Measurements from ENCODE around the gene CTNNB1.

DNA sequence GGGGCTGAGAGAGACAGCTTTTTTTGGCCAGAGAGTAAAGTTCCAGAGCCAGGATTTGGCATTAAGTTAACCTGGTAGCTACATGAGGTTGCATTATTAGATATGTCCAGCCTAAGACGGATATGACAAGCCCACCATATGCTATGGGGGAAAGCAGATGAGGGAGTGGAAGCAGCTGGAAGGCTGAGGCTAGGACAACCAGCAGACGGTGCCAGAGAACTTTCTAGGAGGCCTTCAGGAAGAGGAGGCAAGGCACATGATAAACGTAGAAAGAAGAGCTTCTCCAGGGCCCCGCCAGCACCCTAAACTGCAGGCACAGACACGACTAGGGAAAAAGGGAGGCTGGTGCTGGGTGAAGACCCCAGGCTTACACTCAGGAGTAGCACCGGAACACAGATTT is 87.0 kb downstream of the CTNNB1 start:
- TF ChIP-seq CTCF (IDR thresholded peaks at IDR 0.05): no peak
- no peak for TF ChIP-seq REST (IDR thresholded peaks at IDR 0.05; ENCODE audit: insufficient read depth in 1 of 2, low read depth in 2 of 2, low read length in 1 of 2)
- no peak for TF ChIP-seq SIN3A (IDR thresholded peaks at IDR 0.05; ENCODE audit: borderline replicate concordance, insufficient read depth, low read depth, low read length)
- TF ChIP-seq POLR2AphosphoS5 (IDR thresholded peaks at IDR 0.05; ENCODE audit: low read depth, low read length): no peak
